Ishikawa (cell line): ENCODE data around the gene FIBCD1.

Experiments used
- CEBPB ChIP-seq: IDR thresholded peaks from 2 replicates; pipeline ENCODE4 v1.6.1; 2012
- CREB1 ChIP-seq: IDR thresholded peaks from 2 replicates; pipeline ENCODE4 v1.6.1; 2012; ENCODE audit warnings: low read depth
- EGR1 ChIP-seq: IDR thresholded peaks from 2 replicates; pipeline ENCODE4 v1.6.1; 2012
- EP300 ChIP-seq: IDR thresholded peaks from 2 replicates; pipeline ENCODE4 v1.6.1; 2012; ENCODE audit warnings: borderline replicate concordance
- FOXM1 ChIP-seq: IDR thresholded peaks from 2 replicates; pipeline ENCODE4 v1.6.1; 2012; ENCODE audit warnings: low read depth, borderline replicate concordance
- NFIC ChIP-seq: IDR thresholded peaks from 2 replicates; pipeline ENCODE4 v1.6.1; 2012
- RAD21 ChIP-seq: IDR thresholded peaks from 2 replicates; pipeline ENCODE4 v1.6.1; 2012; ENCODE audit warnings: low read depth
- TAF1 ChIP-seq: IDR thresholded peaks from 2 replicates; pipeline ENCODE4 v1.6.1; 2012; ENCODE audit warnings: low read depth, mild to moderate bottlenecking
- TCF12 ChIP-seq: IDR thresholded peaks from 2 replicates; pipeline ENCODE4 v1.6.1; 2012; ENCODE audit warnings: low read depth
- TEAD4 ChIP-seq: IDR thresholded peaks from 2 replicates; pipeline ENCODE4 v1.6.1; 2012
- YY1 ChIP-seq: IDR thresholded peaks from 2 replicates; pipeline ENCODE4 v1.6.1; 2012; ENCODE audit warnings: low read depth
- ZBTB7A ChIP-seq: IDR thresholded peaks from 2 replicates; pipeline ENCODE4 v1.6.1; 2012; ENCODE audit warnings: low read depth
- TF ChIP-seq, protein P1 (sequence below): IDR thresholded peaks from 2 replicates; pipeline ENCODE4 v1.6.1; 2012
- TF ChIP-seq, protein P2 (sequence below): IDR thresholded peaks from 2 replicates; pipeline ENCODE4 v1.6.1; 2012; ENCODE audit warnings: low read depth, mild to moderate bottlenecking
- TF ChIP-seq, protein P3 (sequence below): IDR thresholded peaks from 2 replicates; pipeline ENCODE4 v1.6.1; 2012

FIBCD1 gene

DNA sequence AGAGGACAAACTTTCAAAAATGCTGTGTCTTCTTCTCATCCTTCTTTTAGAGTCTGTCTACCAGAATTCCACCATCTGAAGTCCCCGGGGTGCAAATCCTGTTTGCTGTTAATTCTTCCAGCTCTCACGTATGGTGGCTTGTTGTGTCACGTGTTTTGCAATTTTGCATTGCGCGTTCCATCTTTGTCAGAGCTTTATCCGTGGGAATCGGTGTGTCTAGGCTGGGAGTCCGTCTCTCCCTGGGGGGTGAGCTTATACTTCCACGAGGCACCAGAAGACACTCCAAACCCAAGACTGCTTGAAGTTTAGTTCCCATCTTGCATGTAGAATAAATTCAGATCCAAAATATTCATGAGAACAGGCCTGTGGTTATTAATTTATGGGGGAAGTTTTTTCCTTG, 6.1 kb upstream of the FIBCD1 start:
- TF ChIP-seq TEAD4 (no peak), CEBPB (no peak)
- TF ChIP-seq, protein P1, sequence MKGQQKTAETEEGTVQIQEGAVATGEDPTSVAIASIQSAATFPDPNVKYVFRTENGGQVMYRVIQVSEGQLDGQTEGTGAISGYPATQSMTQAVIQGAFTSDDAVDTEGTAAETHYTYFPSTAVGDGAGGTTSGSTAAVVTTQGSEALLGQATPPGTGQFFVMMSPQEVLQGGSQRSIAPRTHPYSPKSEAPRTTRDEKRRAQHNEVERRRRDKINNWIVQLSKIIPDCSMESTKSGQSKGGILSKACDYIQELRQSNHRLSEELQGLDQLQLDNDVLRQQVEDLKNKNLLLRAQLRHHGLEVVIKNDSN = no peak

DNA sequence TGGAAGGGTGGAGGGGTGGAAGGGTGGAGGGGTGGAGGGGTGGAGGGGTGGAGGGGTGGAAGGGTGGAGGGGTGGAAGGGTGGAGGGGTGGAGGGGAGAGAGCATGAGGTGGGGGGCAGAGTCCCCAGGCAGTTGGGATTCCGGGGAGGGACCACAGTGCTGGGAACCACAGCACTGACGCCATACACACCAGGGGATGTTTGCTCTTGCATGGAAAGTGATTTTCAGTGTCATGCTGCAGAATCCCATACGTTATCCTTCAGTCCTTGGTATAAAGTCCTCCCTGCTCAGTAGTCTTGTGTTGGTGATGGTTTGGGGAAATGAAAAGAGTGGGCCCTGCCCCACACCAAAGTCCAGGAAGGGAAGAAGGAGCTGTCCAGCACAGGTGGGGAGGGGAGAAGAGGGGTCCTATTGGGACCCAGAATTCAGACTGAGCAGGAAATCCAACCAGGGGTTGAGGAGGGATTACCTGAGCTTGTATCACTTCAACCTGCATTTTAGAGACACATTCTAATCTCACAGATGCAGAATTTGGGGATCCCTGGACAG, 5.5 kb upstream of the FIBCD1 start:
- TF ChIP-seq, protein P2, sequence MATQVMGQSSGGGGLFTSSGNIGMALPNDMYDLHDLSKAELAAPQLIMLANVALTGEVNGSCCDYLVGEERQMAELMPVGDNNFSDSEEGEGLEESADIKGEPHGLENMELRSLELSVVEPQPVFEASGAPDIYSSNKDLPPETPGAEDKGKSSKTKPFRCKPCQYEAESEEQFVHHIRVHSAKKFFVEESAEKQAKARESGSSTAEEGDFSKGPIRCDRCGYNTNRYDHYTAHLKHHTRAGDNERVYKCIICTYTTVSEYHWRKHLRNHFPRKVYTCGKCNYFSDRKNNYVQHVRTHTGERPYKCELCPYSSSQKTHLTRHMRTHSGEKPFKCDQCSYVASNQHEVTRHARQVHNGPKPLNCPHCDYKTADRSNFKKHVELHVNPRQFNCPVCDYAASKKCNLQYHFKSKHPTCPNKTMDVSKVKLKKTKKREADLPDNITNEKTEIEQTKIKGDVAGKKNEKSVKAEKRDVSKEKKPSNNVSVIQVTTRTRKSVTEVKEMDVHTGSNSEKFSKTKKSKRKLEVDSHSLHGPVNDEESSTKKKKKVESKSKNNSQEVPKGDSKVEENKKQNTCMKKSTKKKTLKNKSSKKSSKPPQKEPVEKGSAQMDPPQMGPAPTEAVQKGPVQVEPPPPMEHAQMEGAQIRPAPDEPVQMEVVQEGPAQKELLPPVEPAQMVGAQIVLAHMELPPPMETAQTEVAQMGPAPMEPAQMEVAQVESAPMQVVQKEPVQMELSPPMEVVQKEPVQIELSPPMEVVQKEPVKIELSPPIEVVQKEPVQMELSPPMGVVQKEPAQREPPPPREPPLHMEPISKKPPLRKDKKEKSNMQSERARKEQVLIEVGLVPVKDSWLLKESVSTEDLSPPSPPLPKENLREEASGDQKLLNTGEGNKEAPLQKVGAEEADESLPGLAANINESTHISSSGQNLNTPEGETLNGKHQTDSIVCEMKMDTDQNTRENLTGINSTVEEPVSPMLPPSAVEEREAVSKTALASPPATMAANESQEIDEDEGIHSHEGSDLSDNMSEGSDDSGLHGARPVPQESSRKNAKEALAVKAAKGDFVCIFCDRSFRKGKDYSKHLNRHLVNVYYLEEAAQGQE = peak; percentile 76
- no peak for TF ChIP-seq TCF12

DNA sequence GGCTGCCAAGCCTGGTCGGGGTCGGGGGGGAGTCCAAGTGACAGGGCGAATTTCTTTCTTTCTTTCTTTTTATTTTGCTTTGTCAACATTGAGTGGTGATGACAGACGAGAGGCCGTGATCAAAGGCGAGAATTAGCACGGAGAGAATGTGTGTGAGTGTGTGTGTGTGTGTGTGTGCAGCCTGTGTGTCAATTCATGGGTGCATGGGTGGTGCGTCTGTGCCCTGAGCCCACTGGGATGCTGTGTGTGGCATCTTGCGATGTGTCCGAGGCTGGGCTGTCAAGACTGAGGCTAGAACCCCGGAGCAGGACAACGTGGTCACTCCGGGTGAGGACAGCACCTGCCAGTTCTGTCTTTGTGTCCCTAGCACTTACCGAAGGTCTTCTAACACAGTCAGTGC, 4.7 kb upstream of the FIBCD1 start:
- TF ChIP-seq EGR1 = no peak

DNA sequence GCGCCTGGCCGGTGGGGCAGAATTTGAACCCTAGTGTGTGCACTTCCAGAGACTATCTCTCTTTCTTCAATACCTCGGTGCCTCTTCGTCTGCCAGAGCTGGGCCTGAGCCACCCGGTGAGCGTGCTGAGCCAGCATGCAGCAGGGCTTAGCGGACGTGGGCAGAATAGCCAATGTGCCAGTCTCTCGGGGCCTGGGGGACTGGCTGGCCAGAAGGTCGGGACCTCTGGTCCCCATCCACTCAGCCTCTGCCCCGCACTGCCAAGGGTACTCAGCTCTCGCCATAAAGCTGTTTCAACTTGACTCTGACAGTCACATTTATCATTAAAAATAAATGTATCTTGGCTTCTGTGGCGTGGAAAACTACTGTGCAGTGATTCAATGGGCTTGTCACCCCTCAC, 4.2 kb upstream of the FIBCD1 start:
- TF ChIP-seq, protein P1 = no peak
- no peak for TF ChIP-seq YY1
- TF ChIP-seq, protein P2 = no peak
- TF ChIP-seq NFIC = no peak
- TF ChIP-seq, protein P3, sequence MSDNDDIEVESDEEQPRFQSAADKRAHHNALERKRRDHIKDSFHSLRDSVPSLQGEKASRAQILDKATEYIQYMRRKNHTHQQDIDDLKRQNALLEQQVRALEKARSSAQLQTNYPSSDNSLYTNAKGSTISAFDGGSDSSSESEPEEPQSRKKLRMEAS = no peak
- TF ChIP-seq ZBTB7A = no peak
- TF ChIP-seq EP300 = no peak
- no peak for TF ChIP-seq TEAD4
- no peak for TF ChIP-seq RAD21
- no peak for TF ChIP-seq CEBPB
- TF ChIP-seq TAF1 = no peak
- no peak for TF ChIP-seq FOXM1
- no peak for TF ChIP-seq CREB1
- TF ChIP-seq EGR1 = no peak
- no peak for TF ChIP-seq TCF12

DNA sequence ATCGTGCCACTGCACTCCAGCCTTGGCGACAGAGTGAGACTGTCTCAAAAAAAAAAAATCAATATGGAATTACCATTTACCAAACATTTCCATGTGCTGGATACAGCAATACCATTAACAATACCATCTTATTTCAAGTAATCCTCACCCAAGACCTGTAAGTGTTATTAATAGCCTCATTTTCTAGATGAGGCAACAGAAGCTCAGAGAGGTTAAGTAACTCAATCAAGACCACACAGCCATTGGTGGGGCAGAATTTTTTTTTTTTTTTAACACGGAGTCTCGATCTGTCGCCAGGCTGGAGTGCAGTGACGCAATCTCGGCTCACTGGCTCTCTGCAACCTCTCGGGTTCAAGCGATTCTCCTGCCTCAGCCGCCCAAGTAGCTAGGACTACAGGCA, 3.6 kb upstream of the FIBCD1 start:
- TF ChIP-seq CEBPB (no peak), CREB1 (no peak), EGR1 (no peak), TEAD4 (no peak), TAF1 (no peak), TCF12 (no peak), ZBTB7A (no peak), EP300 (no peak)
- TF ChIP-seq, protein P3 = no peak

DNA sequence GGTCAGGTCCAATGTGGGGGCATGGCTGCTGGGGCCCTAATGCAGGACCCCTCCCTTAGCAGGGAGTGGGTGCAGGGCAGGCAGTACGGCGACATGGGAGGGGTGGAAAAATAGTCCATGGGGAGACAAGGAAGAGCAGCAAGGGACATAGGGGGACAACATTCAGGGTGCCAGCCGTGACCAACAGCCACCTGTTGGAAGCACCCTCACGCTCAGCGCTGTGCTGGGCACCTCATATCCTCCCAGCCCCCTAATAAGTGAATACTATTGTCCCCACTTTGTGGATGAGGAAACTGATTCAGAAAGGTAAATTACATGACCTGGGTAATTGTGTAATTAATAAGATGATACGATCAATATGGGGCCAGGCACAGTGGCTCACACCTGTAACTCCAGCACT, 3.0 kb upstream of the FIBCD1 start:
- TF ChIP-seq, protein P1 = no peak

DNA sequence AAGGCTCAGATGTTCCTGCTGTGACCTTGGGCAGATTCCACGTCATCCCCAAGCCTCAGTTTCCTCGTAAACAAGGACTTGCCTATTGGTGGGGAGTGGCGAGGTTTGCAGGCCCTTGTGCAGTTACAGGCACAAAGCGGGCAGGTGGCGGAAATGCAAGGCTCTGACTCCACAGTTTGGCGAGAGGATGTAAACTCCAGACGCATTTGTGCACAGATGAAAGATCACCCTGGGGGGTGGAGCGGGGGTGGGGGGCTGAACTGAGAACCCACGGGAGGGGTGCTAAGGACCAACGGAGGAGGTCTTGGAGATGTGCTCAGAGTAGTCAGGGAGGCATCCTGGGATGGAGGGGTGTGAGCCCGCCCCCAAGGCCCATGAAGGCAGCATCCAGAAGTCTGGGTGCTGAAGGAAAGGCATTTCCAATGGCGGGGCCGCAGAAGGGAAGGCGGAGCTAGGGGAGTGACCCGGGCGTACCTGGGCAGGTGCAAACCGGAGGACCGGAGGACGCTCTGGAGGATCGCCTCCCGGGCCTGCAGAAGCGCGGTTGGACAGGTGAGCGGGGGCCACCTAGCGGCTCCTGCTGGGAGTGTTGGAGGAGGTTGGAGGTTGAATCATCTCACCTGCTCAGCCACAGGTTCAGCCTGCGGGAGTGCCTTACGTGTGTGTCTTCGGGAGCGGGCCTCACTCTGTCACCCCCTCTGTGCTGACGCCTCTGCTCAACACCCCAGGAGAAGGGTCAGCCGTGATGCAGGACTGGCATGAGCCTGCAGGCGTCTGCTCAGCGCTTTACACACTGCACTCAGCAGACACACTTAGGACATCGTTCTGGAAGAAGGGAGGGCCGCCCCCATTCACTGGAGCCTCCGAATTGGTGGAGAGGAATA, 1.9 kb upstream of the FIBCD1 start:
- TF ChIP-seq, protein P3 = peak; percentile 38; the same call in 1 of the 2 replicates
- TF ChIP-seq CREB1 (no peak), RAD21 (peak; percentile 92), ZBTB7A (no peak), CEBPB (no peak), FOXM1 (no peak), EP300 (no peak)
- TF ChIP-seq, protein P2 = no peak
- TF ChIP-seq, protein P1 = no peak
